Measurements from ENCODE around the gene GLCE.

DNA sequence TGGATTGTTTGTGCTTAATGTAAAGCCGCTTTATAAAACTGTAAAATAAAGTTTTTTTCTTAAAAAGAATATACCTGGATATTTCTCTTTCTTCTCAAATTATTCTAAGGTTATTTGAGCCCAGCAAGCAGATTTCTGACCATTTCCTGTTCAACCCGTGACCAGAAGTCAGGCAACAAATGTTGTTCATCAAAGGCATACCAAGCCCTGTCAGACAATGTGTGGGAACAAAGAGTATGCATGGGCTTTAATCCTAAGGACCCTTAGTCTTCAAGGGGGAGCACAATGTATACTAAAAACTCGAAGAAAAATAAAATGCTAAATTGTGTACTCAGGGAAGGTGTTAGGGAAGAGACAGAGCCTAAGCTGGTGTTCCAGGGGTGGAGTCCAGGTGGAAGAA lies 111.7 kb downstream of the GLCE start:
- no peak for TF ChIP-seq GATA2 (IDR thresholded peaks at IDR 0.05; ENCODE audit: low read depth, low read length)
- no peak for TF ChIP-seq GATA3 (IDR thresholded peaks at IDR 0.05; ENCODE audit: low read depth, low read length)

All from SH-SY5Y (cell line).